NCI-H2227 (cell line): Measurements from ENCODE around the gene CACNA1G.
A peak's percentile ranks its signal among the peaks of the same experiment; 100 is the strongest.

Source experiments
- DNase-seq: peaks from one replicate; lab custom pipeline; 2025; ENCODE audit not compliant: unreplicated experiment; lab: John Stamatoyannopoulos, UW

The CACNA1G gene

DNA sequence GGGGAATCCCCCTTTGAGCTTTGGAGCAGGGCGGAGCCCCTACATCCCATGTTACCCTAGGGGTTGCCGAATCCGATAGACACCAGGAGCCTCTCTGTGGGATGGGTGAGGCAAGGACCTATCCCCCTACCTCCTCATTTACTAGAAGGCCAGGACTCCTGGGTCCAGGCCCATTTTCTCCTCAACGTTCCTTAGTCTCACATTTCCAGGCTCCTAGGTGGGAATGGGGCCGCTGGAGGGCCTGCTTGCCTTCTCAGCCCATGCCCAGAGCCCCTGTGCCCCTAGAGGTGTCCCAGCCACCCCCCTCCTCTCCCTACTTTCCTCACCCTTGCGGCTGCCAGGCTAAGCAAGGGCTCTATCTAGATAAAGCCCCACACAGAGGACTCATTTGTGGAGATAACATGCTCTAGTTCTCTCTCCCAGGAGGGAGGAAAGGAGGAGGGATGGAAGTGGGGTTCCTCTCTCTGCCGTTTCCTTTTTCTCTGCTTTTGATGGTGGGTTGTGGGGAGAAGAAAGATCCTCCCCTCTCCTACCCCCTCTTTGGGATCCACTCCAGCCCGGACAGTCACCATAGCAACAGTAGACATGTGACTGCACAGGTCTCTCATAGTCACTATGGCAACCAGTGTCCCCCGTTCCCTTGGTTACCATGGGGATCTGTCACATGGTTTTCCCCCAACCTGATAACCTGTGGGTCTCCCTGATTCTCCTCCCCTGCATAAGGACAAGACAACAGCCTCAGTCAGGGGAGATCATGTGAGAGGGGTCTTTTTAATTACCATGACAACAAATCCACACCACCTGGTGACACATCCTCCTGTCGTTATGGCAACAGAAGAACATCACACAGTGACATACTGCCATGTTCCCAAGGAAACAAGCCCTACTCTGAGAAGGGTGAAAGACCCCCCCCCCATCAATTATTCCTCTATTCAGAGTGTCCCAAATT, 5.2 kb downstream of the CACNA1G start:
- peak; percentile 91 for DNase-seq

DNA sequence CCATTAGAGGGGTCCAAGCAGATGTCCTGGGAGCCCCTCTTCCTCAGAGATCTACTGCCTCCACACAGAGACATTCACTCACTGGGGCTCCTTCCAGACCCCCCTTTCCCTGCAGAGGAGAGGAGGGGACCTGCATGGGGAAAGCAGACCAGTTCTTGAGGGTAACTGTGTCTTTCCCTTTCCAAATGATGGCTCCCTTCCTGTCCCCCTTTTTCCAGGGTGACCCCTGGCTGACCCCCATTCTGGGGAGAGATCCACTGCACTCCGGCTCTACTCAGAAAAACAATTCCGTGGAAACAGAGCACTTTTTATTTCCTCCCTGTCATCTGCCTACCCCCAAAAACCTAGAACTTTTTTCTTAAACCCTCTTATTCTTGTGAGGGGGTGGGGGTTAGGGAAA, 6.4 kb downstream of the CACNA1G start:
- DNase-seq = no peak

DNA sequence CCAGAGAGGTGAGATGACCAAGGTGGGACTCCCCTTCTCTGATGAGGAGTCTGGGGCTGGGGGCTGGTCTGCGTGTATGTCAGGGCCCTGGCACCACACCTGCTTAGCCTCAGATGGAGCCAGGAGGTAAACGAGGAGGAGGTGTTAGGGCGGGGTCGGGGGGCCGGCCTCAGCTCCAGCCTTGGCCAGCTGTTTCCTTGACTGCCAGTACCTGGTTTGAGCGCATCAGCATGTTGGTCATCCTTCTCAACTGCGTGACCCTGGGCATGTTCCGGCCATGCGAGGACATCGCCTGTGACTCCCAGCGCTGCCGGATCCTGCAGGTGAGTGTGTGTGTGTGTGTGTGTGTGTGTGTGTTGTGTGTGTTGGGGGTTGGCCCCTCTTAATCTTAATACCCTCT, 8.1 kb downstream of the CACNA1G start:
- DNase-seq = no peak

DNA sequence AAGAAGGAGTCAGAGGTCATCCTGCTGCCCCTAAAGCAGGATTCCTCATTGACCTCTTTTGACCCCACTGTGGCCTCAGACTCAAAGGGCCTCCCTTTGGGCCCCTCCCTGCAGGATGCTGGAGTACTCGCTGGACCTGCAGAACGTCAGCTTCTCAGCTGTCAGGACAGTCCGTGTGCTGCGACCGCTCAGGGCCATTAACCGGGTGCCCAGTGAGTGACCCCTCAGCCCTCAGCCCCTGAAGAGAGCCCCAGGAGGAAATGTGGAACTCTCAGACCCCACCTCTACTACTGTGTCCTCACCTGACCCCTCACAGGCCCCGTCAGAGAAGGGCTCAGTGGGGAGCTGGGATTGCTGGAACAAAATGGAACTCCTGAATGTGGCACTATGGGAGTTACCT, 9.1 kb downstream of the CACNA1G start:
- DNase-seq = no peak

DNA sequence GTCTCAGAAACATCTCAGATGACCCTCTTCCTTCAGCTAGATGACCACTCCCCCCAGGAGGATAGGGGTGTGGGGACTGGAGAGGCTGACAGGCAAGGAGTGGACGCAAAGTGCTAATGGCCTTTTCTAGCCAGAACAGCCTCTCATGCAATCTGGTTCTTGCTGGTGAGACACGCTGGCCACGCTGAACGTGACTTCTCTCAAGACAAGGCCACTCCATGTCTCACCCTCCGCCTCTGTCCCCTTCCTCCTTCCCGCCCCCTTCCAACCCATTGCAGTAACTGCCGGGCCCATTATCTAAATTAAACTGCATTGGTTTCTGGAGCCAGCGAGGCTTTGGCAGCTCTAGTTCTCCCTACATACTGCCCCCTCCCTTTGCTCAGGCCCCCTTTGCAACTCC, 9.5 kb downstream of the CACNA1G start:
- peak; percentile 65 for DNase-seq

DNA sequence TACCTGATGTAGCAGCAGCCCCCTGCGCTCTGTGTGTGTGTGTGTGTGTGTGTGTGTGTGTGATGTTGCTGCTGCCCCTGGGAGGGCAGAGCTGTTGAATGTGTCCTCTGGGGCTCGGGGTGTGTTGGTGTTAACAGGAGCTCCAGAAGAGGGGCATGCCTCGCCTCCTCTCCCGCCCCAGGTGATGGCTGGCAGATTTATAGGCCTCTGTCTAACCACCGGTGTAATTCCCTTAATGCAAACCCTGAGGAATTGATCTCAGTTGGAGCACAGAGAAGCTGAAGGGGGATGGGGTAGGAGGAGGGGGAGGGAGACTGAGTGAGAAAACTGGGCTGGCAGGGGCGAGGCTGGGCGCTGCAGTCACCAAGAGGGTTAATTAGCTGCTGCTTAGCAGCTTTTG, 10.0 kb downstream of the CACNA1G start:
- peak; percentile 76 for DNase-seq

DNA sequence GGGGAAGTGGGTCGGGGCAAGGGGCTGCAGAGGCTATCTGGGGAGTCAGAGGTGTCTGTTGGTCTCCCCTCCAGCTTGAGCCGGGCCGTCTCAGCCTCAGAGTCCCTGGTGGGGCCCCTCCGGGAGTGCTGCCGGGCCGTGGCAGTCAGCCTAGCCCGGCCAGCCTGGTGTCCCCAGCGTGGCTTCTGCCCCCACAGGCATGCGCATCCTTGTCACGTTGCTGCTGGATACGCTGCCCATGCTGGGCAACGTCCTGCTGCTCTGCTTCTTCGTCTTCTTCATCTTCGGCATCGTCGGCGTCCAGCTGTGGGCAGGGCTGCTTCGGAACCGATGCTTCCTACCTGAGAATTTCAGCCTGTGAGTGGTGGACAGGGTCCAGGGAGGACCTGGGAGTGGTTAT, 11.2 kb downstream of the CACNA1G start:
- no peak for DNase-seq

DNA sequence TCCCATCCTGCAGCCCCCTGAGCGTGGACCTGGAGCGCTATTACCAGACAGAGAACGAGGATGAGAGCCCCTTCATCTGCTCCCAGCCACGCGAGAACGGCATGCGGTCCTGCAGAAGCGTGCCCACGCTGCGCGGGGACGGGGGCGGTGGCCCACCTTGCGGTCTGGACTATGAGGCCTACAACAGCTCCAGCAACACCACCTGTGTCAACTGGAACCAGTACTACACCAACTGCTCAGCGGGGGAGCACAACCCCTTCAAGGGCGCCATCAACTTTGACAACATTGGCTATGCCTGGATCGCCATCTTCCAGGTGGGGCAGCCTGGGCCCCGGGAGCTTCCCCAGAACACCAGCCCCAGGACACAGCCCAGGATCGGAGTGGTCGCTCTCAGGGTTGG, 12.0 kb downstream of the CACNA1G start:
- no peak for DNase-seq

DNA sequence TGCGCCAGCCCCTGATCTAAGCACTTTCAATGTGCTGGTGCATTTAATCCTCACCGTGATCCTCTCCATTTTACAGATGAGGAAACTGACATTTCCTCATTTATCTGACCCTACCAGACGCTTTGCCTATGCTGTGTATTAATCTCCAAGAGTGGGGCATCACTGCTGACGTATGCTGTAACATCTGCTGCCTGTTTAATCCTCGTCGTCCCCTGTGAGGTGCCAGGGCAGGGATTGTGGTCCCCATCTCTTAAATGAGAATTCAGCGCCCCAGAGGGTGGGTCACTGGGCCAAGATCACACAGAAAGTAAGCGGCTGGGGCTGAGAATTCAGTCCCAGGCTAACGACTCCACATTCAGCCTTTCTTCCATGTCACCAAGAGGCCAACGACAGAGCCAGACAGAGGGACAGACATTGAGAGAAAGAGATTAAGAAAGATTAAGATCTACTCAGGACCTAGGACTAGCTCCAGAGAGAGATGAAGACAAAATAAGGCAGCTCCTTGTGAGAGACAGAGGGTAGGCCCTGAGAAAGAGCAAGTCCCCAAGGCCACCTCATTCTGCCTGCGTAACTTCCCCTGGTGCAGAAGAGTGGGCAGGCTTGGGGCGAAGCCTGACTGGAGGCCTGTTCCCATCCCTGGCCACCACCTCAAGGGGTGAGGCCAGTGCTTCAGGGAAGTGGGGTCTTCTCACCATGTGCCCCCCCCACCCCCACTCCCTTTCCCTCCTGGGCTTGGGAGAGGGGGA, 13.5 kb downstream of the CACNA1G start:
- no peak for DNase-seq

DNA sequence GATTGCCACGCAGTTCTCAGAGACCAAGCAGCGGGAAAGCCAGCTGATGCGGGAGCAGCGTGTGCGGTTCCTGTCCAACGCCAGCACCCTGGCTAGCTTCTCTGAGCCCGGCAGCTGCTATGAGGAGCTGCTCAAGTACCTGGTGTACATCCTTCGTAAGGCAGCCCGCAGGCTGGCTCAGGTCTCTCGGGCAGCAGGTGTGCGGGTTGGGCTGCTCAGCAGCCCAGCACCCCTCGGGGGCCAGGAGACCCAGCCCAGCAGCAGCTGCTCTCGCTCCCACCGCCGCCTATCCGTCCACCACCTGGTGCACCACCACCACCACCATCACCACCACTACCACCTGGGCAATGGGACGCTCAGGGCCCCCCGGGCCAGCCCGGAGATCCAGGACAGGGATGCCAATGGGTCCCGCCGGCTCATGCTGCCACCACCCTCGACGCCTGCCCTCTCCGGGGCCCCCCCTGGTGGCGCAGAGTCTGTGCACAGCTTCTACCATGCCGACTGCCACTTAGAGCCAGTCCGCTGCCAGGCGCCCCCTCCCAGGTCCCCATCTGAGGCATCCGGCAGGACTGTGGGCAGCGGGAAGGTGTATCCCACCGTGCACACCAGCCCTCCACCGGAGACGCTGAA, 15.2 kb downstream of the CACNA1G start:
- no peak for DNase-seq

DNA sequence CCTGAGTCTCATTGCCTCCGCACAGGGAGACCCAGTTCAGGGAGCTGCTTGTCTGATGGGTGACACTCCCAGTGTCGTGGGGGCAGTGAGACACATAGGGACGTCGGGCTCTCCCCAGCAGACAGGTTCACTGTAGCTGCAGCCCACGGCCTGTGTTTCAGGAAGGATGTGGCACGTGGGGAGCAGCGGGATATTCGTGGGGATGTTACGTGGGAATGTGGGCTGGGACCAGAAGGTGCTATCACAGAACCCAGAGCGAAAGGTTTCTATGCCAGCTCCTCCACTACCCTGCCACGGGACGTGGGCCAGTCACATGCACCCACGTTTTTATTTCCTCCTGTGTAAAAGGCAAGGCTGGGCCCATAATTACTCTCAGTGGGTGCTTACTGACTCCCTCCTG, 16.3 kb downstream of the CACNA1G start:
- no peak for DNase-seq

DNA sequence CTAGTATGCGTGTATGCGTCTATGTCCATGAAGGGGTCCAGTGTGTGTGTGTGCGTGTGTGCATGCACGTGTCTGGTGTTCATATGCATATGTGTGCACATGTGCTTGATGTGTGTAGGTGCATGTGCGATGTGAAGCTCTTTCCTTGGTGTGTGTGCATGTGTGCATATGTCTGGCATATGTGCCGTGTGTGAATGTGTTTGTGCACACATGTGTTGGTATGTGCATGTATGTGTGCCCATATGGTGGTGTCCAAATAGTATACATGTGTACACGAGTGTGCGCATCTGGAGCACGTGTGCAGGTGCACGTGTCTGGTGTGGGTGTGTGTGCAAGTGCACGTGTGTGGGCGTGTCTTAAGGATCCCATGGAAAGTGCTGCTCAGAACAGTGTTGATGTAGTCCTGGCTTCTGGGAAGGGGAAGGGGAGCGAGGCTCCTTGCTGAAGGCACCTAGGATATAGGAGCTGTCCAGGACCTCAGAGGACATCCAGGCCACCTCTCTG, 17.0 kb downstream of the CACNA1G start:
- DNase-seq = no peak

DNA sequence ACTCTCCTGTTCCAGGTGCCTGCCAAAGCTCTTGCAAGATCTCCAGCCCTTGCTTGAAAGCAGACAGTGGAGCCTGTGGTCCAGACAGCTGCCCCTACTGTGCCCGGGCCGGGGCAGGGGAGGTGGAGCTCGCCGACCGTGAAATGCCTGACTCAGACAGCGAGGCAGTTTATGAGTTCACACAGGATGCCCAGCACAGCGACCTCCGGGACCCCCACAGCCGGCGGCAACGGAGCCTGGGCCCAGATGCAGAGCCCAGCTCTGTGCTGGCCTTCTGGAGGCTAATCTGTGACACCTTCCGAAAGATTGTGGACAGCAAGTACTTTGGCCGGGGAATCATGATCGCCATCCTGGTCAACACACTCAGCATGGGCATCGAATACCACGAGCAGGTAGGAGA, 17.7 kb downstream of the CACNA1G start:
- no peak for DNase-seq

DNA sequence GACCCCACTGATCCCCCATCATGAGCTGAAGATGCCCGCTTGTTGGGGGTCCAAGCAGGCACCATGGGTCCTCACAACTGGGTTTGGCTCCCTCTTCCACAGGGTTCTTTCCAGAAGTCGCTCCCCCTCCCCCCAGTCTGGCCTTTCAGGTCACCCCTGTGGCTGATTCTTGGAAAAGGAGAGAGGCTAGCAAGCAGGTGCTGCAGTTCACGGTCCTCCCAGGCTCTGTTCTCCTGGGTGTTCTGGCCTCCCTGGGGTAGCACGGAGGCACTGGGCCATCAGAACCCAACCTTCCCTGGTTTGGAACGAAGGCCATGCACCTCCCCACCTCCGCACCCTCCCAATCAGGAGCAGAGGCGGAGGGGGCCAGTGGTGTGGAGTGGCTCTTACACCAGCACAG, 18.9 kb downstream of the CACNA1G start:
- DNase-seq = no peak

DNA sequence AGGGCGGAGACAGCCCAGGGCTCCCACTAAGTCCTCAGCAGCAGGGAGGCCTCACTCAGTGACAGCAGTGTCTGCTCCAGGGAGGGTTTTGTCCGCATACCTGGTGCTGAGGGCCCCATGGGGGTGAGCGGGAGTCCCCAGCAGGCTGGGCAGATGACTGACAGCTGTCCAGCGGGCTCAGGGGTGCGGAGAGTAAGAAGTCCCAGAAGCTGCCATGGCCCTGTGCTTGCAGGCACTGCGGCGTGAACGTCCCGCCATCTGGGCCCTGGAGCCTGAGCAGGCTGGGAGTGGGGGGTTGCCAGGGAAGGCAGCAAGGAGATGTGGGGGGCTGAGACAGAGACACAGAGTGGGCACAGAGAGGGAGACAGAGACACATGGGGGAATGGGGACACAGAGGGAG, 20.1 kb downstream of the CACNA1G start:
- no peak for DNase-seq

DNA sequence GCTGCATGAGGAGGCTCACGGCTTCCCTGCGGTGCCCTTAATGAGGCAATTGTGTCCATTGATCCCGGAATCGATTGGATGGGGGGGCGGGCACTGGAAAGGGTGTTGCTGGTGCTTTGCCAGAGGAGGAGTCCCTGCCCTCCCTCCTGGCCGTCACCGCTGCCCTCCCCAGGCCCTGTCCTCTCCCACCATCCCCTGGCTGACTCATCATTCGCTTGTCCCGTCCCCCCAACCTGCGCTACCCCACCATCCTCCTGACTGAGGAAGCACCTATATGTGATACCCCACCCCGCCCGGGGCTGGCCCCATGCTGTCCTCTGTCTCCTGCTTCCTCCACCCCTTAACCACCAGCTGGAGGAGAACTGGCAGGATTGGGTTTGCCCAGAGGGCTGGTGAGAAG, 20.8 kb downstream of the CACNA1G start:
- DNase-seq = no peak

DNA sequence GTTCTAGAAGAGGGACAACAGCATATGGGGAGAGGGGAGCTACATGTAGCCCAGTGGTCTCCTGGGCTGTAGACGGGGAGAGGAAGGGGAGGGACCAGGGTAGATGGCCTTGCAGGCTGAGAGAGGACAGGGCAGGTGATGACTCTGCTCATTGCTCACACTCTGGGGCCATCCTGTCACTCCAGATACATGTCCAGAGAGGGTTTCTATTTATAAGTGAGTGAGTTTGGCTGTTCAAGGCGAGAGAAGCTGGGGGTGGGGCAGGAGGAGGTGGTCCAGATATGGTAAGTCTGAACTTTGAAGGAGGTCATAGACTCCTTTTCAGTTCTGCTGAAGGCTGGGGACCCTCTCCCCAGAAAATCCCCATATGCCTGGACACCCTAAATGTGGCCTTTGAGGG, 22.2 kb downstream of the CACNA1G start:
- no peak for DNase-seq

DNA sequence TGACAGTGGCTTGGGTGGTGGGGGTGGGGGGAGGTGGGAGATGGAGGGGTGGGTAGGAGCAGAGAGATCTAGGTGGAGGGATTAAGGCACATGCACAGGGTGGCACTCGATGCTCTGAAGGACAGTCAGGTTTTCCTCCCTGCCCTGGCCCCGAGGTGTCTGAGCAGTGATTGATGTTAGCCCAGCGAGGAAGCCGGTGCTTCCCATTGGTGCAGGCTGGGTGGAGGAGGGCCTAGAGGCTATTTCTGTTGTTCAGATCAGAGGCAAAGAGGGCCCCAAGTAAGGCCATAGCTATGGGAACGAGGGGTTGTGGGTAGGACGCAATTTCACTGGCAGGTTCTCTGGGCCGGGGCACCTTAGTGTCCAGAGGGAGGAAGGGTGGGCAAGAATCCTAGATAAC, 23.1 kb downstream of the CACNA1G start:
- DNase-seq = no peak

DNA sequence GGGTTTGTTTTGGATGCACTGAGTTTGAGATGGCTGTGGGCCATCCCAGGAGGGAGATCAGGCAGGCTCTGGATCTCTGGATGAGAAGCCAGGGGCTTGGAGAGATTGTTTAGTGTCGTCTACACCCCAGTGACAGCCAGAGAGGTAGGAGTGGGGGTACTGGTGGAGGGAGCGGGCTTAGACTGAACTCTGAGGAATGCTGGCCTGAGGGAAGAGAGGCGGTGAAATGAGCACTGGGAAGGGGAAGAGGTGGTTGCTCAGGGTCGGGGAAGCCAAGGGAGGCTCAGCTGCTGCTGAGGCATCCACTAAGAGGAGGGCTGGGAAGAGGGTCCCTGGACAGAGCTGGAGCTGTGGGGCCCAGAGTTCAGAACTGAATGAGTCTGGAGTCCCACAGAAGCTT, 23.6 kb downstream of the CACNA1G start:
- DNase-seq = no peak

DNA sequence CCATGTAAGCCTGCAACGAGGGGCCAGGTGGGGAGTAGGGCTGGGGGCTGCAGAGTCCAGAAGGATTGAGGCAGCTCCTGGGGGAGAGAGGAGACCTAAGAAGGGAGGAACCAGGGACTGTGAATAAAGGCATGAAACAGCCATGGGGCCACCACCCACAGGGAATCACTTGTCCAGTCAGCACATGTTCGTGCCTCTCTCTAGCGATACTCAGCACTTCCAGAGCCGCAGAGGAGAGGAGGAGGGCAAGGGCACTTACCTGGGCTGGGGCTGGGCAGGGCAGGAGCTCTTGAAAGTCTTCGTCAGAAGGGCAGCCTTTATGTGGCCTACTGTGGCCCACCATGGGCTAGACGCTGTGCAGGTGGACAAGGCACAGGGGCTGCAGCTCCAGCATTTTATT, 24.2 kb downstream of the CACNA1G start:
- no peak for DNase-seq

DNA sequence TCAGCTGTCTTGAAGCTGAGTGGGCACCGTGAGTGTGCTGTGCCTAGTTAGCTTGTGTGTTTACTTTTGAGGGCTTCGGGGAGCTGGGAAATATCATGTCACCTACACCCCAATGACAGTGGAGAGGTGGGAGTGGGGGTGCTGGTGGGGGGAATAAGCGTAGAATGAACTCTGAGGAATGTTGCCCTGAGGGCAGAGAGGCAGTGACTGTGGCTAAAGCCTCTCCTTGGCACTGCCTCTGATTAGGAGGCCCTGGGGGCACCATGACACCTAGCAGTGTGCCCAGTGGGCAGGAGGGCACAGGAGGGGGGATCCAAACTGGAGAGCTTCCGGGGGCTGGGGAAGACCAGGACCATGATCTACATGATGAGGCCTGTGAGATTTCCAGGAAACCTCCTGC, 24.8 kb downstream of the CACNA1G start:
- DNase-seq = no peak

DNA sequence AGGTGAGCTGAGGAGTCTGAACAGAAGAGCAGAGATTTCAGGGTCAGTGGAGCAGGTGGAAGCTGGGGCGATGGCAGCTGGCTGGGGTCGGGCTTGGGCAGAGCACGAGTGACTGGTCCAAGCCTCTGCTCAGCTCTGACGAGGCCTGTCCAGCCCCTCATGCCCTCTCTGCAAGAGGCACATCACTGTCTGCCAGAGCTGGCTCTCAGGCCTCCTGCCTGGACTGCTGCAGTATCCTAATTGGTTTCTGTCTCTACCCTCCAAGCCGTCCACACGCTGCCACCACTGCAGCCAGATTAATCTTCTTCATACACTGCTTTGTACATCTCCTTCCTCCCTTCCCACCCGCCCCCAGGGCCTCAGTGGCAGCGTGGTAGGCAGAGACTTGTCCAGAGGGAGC, 25.4 kb downstream of the CACNA1G start:
- DNase-seq = no peak
